ENCODE measurements around the gene COL6A1. TPM values are rescaled to one million over a fixed set of nuclear protein-coding genes. Genes with fewer than 3 reads are reported as not detected.

The COL6A1 gene
- total and polyA plus RNA-seq, 10 donors: 76.5 to 190 (median 129) TPM

- Histone ChIP-seq H3K9me3 (no peaks in the 10 kb centered on the region), H3K27me3 (replicated peaks in 1 of 7) (peaks cover 0 to 68% (median 35%) of the 10 kb centered on the region in 7 donors), H3K4me3 (no peak overlapping the region), H3K27ac (peak overlapping the region in 5 of 8 donors; percentile 17 to 88 (median 83)), H3K4me1 (peaks cover 23 to 54% (median 46%) of the 10 kb centered on the region in 6 donors), H3K36me3 (no peaks in the 10 kb centered on the region)
- TF ChIP-seq, protein P1, sequence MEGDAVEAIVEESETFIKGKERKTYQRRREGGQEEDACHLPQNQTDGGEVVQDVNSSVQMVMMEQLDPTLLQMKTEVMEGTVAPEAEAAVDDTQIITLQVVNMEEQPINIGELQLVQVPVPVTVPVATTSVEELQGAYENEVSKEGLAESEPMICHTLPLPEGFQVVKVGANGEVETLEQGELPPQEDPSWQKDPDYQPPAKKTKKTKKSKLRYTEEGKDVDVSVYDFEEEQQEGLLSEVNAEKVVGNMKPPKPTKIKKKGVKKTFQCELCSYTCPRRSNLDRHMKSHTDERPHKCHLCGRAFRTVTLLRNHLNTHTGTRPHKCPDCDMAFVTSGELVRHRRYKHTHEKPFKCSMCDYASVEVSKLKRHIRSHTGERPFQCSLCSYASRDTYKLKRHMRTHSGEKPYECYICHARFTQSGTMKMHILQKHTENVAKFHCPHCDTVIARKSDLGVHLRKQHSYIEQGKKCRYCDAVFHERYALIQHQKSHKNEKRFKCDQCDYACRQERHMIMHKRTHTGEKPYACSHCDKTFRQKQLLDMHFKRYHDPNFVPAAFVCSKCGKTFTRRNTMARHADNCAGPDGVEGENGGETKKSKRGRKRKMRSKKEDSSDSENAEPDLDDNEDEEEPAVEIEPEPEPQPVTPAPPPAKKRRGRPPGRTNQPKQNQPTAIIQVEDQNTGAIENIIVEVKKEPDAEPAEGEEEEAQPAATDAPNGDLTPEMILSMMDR (IDR thresholded peaks at IDR 0.05 in 8 of 11, conservative IDR thresholded peaks at IDR 0.05 in 3 of 11): peak; percentile 29 to 90 (median 83)
- no peak for TF ChIP-seq POLR2A (IDR thresholded peaks at IDR 0.05)
- peak in 2 of 3 donors; percentile 34 to 52 for TF ChIP-seq POLR2AphosphoS5 (IDR thresholded peaks at IDR 0.05)
- WGBS, 5 donors: 40 to 50% (median 46%) methylated on average over 16 to 25 of the region's 25 CpGs
- peak; percentile 81 for DNase-seq
- intact Hi-C loops (cut with DNase I; ENCODE audit: low total_unique reads): no loop called here
Observed at GRCh38 chr21:45970674-45971615, 10.6 kb upstream of the COL6A1 start.

GRCh38 chr21:45971616-45972352 is 9.8 kb upstream of the COL6A1 start:
- Histone ChIP-seq H3K4me1 (peaks cover 23 to 54% (median 46%) of the 10 kb centered on the region in 6 donors), H3K9me3 (no peaks in the 10 kb centered on the region), H3K4me3 (no peak overlapping the region), H3K27ac (peak overlapping the region in 6 of 8 donors; percentile 17 to 88 (median 84)), H3K27me3 (replicated peaks in 1 of 7) (peaks cover 0 to 72% (median 35%) of the 10 kb centered on the region in 7 donors), H3K36me3 (no peaks in the 10 kb centered on the region)
- TF ChIP-seq POLR2A (IDR thresholded peaks at IDR 0.05): no peak
- intact Hi-C loops (cut with DNase I; ENCODE audit: low total_unique reads): no loop called here
- 70 to 81% (median 79%) methylated on average over 10 to 20 of the region's 20 CpGs for WGBS, 5 donors
- DNase-seq: peak; percentile 69

DNA sequence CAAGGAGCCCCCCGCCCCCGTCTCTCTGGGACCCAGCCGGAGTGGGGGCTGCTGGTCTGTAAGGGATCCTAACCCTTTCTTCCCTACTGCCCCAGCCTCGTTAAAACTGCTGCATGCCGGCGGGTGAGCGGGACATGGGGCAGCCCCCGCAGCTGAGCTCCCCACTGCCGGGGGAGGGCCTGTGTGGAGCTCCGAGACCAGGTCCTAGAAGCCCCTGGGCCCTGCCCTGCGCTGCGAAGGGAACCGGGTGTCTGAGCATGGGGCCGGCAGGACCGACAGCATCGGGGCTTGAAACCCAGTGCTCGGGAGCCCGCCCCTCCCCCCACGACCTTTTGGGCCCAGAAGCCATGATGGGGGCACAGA is 9.2 kb upstream of the COL6A1 start:
- WGBS, 5 donors: 36 to 65% (median 47%) methylated on average over 5 to 19 of the region's 19 CpGs
- Histone ChIP-seq H3K36me3 (no peaks in the 10 kb centered on the region), H3K27me3 (replicated peaks in 1 of 7) (peaks cover 0 to 75% (median 35%) of the 10 kb centered on the region in 7 donors), H3K4me1 (peaks cover 23 to 56% (median 46%) of the 10 kb centered on the region in 6 donors), H3K27ac (peak overlapping the region; percentile 48 to 88 (median 86)), H3K4me3 (peak overlapping the region in 5 of 8 donors; percentile 45 to 72 (median 57)), H3K9me3 (no peaks in the 10 kb centered on the region)
- intact Hi-C loops (cut with DNase I; ENCODE audit: low total_unique reads): no loop called here
- TF ChIP-seq POLR2AphosphoS5 (IDR thresholded peaks at IDR 0.05) (no peak), POLR2A (IDR thresholded peaks at IDR 0.05) (no peak)
- TF ChIP-seq, protein P1 (IDR thresholded peaks at IDR 0.05 in 8 of 11, conservative IDR thresholded peaks at IDR 0.05 in 3 of 11): no peak
- peak; percentile 75 for DNase-seq

DNA sequence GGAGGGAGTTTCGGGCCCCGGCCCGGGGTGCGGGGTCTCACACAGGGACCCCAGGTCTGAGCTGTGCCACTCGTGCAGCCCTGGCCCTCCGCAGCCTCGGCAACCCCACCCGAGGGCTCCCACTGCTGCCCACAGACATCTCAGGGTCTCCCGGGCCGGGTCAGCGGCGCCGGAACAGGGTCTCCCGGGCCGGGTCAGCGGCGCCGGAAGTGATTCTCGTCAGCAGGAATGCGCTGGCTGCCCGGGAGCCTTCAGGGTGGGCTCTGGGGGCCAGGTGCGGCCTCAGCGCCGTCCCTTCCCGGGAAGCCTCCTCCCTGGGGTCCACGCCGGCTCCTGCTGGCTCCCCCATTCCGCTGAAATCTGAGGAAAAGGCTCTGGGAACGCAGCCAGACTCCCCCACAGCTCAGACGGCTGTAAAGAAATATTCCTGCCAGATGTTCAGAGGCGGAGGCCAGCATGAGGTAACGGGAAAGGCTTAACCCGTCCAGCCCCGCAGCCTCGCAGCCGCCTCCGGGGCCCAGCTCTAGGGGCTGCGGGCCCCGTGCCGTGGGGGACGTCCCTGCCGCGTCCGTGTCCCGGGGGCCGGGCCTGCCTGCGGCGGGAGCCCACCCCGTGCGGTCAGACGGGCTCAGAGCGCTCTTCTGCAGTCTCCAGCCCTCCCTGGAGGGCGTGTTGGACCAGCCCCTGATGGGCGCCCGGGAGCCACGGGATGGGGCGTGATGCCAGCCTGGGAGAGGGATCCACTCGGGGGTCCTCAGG is 8.7 kb upstream of the COL6A1 start:
- intact Hi-C loops (cut with DNase I; ENCODE audit: low total_unique reads): no loop called here
- H3K9me3 ChIP-seq: no peaks in the 10 kb centered on the region
- TF ChIP-seq, protein P1 (IDR thresholded peaks at IDR 0.05 in 8 of 11, conservative IDR thresholded peaks at IDR 0.05 in 3 of 11): no peak
- TF ChIP-seq POLR2A (IDR thresholded peaks at IDR 0.05) (no peak), POLR2AphosphoS5 (IDR thresholded peaks at IDR 0.05) (peak; percentile 21 to 34 (median 26))
- DNase-seq: peak; percentile 77
- H3K36me3 ChIP-seq: no peaks in the 10 kb centered on the region
- H3K27ac ChIP-seq: peak overlapping the region; percentile 61 to 88 (median 86)
- H3K4me3 ChIP-seq: peak overlapping the region; percentile 36 to 72 (median 48)
- peaks cover 0 to 77% (median 35%) of the 10 kb centered on the region in 7 donors for H3K27me3 ChIP-seq (replicated peaks in 1 of 7)
- peaks cover 23 to 57% (median 46%) of the 10 kb centered on the region in 6 donors for H3K4me1 ChIP-seq
- 1 to 4% (median 3%) methylated on average over 18 to 58 of the region's 58 CpGs for WGBS, 5 donors

Data from spleen (tissue), 11 donors.